GM21619 (cell line): Measurements from ENCODE around the gene RCAN3.
"Not testable (repeated sequence)": the region's sequence is repeated elsewhere in the genome, so short reads cannot be mapped to it uniquely, and the experiment has no call there.

Experiments
- ATAC-seq: cut with Tn5 transposase; IDR thresholded peaks from one replicate; pipeline ENCODE4 v1.9.1; 2021; ENCODE audit not compliant: unreplicated experiment

Gene RCAN3

DNA sequence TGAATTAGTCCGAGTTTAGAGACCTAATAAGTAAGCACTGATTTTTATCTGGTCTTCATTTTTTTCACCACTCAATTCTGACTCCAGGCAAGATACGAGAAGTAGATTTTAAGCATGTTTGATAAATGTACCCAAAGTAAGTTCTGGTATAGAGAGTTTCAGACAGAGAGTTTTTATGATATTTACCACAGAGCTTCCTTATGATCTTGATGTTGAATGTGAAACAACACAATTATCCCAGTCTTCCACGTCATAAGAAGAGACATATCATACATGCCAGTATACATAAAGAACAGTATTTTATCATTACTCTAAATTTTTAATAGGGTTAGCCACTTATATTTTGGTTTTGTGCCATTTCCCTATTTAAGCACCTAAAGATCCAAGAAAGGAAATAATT, 45.4 kb downstream of the RCAN3 start:
- ATAC-seq = no peak

GRCh38 chr1:24549210-24549609, 46.6 kb downstream of the RCAN3 start:
- not testable (repeated sequence) for ATAC-seq

GRCh38 chr1:24551290-24551959, 48.8 kb downstream of the RCAN3 start:
- no peak for ATAC-seq

DNA sequence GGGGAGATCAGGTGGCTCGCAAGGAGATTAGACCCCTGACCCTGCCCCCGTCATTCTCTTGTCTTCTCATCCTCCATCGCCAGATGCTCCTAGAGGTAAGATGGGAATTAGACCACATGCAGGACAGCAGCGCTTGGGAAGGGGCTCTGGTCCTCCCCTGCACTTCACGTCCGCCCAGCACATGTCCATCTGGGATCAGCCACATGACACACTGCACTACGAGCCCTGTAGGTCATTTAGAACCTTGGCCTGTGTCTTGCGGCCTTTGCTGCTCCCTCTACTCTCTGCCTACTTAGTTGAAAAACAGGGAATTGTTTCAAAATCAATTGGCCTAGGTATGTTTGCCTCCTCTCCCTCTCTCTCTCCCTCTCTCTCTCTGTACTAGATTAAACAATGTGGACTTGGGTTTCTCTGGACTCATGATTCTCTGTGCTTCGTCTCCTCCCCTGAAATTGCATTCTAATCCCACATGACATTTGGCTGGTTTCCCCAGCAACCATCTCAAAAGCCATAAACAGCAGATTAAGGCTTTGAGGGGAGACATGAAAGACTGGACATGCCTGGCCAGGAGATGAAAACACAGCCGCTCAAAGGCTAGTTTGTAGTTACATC, 49.4 kb downstream of the RCAN3 start:
- no peak for ATAC-seq

DNA sequence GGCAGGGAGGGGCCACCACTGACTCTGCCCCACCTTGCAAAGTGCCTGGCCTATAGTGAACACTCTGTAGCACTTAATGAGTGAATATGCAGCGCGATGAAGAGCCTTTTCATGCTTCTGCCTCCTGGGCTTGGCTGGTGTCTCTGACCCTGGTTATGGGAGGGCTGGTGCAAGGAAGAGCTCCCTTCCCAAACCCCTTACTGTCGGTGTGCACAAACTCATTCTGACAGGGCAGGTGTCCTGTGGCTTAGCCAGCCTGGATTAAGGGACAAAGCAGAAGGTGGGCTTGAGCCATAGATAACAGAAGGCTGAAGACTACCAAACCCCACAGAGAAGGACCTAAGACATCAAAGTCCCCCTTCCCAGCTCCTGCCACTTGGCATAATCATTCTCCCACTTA, 51.3 kb downstream of the RCAN3 start:
- ATAC-seq = no peak

GRCh38 chr1:24554714-24555113, 52.1 kb downstream of the RCAN3 start:
- ATAC-seq = no peak

- no peak for ATAC-seq
Measured at GRCh38 chr1:24555591-24556413, 53.2 kb downstream of the RCAN3 start, which contains the start of gene NCMAP. NCMAP (plus strand) TSS chr1:24556087; CDS start chr1:24595431, 39,344 bp downstream.

- no peak for ATAC-seq
Measured at GRCh38 chr1:24556414-24556795, 53.8 kb downstream of the RCAN3 start.

GRCh38 chr1:24557220-24557619, 54.6 kb downstream of the RCAN3 start:
- no peak for ATAC-seq

- no peak for ATAC-seq
Measured at GRCh38 chr1:24557711-24558131, 55.1 kb downstream of the RCAN3 start.

DNA sequence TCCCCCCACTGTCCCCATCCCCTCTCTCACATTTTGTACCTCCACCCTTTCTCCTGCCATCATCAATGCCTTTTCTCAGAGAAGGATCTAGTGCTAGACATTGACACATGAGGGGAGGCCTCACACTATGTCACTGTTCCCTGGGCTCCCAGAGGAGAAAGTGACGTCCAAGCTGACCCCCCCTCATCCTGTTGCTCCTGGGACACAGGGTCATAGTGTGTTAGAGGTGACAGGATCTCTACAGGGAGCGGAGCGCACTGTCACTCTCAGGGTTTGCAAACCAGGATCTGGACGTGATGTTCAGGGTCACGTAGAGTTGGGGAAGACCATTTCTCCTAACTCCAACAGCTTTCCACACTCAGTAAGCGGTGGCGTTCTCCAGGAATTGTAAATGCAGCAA, 55.8 kb downstream of the RCAN3 start:
- no peak for ATAC-seq

GRCh38 chr1:24558902-24559791, 56.5 kb downstream of the RCAN3 start:
- no peak for ATAC-seq

DNA sequence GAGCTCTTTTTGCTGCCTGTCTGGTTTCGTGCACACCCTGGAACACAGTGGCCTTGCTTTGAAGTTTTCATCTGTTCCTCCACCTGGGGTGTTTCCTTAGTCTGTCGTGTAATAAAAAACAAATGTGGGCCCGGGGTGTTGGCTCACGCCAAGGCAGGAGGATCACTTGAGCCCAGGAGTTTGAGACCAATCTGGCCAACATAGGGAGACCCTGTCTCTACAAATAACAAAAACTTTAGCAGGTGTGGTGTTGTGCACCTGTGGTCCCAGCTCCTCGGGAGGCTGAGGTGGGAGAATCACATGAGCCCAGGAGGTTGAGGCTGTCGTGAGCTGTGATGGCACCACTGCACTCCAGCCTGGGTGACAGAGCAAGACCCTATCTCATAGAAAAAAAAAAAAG, 57.7 kb downstream of the RCAN3 start:
- ATAC-seq = no peak

DNA sequence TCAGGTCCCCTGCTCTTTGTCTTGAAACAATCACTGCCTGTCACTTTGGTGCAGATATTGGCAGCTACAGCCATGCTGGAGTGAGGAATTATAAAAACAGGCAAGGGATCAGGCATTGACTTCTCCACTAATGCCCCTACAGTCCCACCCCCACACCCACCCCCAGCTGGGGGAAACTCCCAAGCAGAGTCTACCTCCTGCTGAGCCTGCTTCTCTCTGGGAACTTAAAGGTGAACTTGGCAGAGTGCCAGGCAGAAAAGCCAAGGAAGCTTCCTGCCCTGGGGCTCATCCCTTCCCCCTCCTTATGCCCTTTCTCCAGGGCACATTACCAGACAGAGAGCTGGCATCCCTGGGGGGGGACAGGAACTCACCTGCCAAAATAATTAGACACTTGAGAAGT, 60.0 kb downstream of the RCAN3 start:
- ATAC-seq = no peak

DNA sequence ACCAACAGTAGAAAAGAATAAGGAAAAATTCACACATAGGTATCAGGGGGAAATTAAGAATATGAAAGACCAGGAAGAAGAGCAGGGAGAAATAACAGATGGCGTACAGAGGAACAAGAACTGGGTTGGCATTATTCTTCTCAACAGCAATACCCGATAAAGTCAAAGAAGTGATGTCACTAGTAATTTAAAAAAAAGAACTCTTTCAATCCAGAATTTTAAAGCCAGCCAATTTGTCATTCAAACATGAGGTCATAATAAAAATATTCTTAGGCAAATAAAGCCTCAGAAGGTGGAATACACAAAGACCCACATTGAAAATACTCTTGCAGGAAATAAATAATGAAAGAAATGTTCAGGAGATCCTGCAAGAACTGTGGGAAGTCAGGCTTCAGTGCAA, 62.1 kb downstream of the RCAN3 start:
- ATAC-seq = no peak

GRCh38 chr1:24566236-24566867, 63.7 kb downstream of the RCAN3 start:
- no peak for ATAC-seq

DNA sequence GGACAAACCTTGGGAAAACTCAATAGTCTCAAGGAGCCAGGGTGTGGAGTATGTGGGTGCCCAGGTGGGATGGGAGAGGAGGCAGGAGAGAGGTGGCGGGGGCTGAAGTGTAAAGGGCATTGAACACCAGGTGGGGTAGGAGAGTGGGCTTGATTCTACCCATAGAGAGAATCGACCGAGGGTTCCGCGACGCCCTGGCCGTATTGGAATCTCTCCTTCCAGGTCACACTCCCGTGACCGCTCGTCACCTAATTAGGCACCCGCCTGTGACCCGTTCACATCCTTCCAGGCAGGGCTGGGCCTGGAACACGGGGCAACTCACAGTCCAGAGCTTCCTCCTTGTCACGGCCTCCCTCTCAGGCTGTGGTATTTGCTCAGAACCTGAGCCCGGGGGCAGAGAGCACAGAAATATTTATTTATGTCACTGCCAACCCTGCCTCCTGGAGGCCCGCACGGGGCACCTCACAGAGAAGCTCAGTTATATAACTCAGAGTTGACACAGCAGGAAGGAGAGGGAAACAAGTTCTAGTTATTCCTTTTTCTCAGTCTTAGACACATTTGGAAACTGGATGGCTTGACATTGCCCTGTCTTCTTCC, 65.3 kb downstream of the RCAN3 start:
- ATAC-seq = no peak

DNA sequence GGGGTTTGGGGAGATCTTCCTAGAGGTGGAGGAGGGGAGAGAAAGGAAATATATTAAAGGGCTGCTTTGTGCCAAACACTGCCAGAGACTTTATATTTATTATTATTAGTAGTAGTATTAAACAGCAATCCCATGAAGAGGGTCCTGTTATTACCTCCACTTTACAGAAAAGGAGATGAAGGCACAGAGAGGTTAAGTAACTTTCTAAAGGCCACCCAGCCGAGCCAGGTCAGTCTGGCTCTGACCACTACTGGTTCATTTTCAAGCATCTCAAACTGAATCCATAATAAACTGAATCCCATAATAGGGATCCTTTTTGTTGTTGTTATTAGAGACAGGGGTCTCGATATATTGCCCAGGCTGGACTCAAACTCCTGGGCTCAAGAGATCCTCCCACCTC, 65.8 kb downstream of the RCAN3 start:
- ATAC-seq = no peak

DNA sequence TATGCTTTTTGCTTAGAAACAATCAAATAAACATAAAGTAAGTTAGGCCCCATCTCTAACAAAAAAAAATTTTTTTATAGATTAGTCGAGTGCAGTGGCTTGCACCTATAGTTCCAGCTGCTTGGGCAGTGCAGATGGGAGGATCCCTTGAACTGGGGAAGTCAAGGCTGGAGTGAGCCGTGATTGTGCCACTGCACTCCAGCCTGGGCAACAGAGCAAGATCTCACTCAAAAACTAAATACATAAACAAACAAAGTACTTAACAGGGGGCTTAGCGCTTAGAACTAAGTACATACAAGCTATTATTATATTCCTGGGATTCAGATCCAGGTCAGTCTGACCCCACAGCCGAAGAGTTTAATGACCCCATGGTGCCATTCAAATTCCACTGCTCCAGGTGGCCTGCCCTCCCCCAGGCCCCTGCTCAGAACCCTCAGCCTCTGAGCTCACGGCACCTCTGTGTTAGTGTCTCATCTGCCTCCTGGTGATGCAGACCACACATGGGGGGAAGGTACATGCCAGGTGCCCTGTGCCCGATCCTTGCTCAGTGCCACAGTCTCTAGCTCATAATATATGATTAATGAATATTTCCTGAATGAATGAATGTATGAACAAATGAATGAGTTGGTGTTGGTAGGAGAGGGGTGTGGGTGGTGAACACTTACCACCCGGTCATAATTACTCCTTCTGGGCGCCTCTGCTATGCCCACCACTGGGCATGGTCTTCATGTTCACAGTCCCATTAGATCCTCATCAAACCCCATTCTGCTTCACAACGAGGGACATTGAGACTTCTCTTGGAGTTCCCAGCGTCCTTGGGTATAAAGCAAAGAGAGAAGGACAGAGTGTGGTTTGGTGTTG, 67.9 kb downstream of the RCAN3 start:
- no peak for ATAC-seq
